NCI-H2196 (cell line): ENCODE data around the gene IL4R.
A peak's percentile ranks its signal among the peaks of the same experiment; 100 is the strongest.

Experiments
- DNase-seq: peaks from one replicate; lab custom pipeline; 2025; ENCODE audit not compliant: unreplicated experiment; lab: John Stamatoyannopoulos, UW

IL4R gene

DNA sequence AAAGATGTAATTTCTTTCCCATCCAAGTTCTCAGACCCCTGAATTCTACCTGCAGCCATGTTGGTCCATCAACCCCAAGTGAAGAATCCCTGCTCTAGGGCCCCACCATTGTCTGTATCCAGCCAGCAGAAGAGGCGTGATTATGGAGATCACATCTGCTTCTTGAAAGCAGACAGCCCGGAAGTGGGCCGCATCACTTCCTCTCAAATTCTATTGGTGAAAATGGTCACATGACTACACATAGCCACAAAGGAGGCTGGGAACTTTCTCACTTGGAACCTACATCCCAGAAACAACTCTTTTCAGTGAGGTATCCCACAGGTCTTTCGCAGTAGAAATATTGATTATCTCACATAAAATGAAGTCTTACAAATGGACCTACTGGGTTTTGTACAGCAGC lies 40.1 kb downstream of the IL4R start:
- DNase-seq, result no peak

- DNase-seq, result no peak
Observed at GRCh38 chr16:27355610-27356009, 41.8 kb downstream of the IL4R start.

DNA sequence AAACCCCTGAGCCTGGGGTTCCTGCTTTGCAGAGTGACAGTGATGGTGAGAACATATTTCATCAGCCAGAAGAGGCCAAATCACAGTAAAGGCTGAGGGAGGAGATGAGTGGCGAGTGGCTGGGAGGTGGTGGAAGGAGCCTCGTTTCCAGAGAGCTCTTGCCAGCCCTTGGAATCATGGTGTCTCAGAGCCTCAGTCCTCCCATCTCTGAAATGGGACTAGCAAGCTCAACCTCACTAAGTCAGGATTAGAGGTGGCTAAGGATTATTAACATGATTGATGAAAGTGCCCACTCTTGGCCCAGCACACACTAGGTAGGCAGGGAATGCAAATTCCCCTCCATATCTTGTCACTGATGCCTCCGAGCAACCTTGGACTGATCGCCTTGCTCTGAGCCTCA lies 43.0 kb downstream of the IL4R start:
- DNase-seq, result no peak

- DNase-seq, result no peak
Observed at GRCh38 chr16:27359051-27359450, 45.3 kb downstream of the IL4R start.

DNA sequence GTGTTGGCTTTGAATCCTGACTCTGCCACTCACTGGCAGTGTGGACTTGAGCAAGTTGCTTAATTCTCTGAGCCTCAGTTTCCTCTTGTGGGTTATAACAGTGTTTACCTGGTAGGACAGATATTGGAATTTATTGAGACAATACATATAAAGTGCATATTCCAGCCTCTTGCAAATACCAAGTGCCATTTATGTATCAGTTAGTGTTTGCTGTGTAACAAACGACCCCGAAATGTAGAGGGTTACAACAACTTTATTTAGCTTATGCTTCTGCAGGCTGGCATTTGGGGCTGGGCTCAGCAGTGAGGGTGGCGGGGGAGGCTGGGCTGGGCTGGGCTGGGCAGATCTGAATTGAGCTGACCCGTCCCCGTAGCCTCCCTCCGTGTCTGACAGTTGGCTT lies 45.8 kb downstream of the IL4R start:
- no peak for DNase-seq

- no peak for DNase-seq
Observed at GRCh38 chr16:27361987-27362386, 48.2 kb downstream of the IL4R start.

- DNase-seq, result no peak
Observed at GRCh38 chr16:27362570-27363245, 48.9 kb downstream of the IL4R start.

GRCh38 chr16:27363246-27363632 lies 49.5 kb downstream of the IL4R start:
- DNase-seq, result no peak

GRCh38 chr16:27363797-27364196 lies 50.0 kb downstream of the IL4R start:
- peak; percentile 79 for DNase-seq

- DNase-seq, result peak; percentile 21
Observed at GRCh38 chr16:27364493-27365141, 50.8 kb downstream of the IL4R start.

- no peak for DNase-seq
Observed at GRCh38 chr16:27365142-27366089, 51.6 kb downstream of the IL4R start.

DNA sequence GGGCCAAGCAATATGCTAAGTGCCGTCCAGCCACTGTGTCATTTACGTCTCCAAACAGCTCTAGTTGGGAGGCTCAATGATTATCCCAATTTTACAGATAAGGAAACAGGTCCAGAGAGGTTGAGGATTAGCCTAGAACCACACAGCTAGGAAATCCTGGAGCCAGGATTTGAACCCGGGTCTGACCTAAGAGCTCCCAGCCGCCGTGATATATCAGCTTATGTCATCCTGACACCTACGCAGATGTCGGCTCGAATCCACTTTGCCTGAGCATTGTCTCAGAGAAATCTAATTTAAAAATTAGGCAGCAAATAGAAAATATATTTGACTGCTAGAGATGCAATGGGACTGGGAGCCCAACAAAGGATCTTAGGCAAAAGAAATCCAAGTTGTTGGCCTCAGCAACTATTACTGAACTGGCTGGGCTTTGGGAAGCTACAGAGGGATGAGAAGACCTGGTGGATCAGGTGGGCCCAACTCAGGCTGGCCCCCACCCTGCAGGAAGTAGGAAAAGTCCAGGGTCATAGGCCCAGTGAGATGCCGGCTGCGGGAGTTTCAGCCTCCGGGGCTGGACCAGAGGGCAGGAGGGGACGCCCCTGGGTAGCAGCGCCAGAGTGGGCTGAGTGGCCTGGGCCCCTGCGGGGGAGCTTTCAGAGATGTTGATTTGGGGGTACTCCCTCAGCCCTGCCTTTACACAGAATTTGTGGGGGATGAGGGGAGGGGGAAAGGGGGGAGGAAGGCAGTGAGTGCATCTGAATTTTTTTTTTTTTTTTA lies 53.1 kb downstream of the IL4R start:
- DNase-seq, result no peak

DNA sequence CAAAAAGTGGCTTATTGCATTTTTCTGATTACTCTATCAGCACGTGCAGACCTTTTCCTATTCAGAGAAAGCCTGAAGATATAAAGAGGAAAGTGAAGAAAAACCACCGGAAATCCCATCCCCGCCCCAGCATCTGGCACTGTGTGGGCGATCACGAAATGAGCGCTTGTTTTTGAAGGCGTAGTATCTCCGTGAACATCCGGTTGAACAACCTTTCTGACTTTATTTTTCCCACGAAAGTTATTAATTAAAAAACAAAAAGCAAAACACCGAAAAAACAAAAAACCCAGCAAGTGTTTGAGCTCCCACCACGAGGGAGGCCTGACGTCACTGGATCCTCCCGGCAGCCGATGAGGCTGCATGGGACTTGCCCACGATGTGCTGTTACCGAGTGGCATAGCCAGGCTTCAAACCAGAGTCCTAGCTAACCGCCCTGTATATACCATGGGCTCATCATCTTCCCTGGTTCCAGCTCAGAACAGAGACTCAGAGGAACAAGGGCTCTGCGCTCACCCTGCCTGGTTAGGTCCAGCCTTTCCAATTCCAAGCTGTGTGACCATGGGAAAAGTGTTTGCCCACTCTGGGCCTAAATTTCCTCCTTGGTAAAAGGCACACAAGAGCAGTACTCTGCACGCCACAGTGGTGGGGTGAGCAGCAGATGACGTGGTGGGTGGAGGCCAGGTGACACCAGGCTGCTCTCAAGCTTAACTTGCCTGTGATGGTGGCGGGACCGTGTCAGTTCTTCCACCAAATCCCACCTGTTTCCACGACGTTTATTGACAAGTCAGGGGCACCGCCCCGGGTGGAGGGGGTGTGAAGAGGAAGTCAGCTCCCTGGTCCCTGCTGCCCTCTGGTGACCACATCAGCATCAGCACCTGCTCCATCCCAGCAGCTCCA lies 53.9 kb downstream of the IL4R start:
- peak; percentile 26 for DNase-seq

DNA sequence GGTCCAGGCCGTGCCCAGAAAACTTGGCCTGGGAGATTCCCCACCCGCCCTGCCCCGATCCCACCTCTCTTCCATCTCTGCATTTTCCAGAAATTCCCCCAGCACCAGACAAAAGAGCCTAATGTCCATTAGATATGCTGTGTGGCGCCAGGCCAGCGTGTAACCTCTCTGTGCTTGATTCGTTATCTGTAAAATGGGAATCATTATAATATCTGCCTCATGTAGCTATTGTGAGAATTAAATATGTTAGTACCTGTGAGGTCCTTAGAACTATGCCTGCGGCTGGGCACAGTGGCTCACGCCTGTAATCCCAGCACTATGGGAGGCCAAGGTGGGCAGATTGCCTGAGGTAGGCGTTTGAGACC lies 54.6 kb downstream of the IL4R start:
- DNase-seq, result no peak

- DNase-seq, result no peak
Observed at GRCh38 chr16:27369806-27370205, 56.0 kb downstream of the IL4R start.

- no peak for DNase-seq
Observed at GRCh38 chr16:27370318-27370717, 56.5 kb downstream of the IL4R start.

DNA sequence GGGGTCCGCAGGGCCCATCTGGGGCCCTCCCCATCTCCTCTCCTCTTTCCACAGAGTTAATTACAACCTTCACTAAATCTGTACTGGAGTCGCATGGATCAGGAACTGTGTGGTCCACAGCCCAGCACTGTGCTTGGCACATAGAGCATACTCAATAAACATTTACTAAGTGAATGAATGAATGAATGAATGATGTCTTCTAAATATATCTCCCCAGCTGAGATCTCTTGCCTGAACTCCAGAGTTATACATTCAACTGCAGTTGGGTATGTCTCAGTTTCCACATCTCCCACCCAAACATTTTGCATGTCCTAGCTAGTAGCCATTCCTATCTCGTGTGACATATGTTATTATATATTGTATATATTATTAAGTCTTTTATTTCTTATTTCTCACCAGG lies 59.5 kb downstream of the IL4R start:
- no peak for DNase-seq

DNA sequence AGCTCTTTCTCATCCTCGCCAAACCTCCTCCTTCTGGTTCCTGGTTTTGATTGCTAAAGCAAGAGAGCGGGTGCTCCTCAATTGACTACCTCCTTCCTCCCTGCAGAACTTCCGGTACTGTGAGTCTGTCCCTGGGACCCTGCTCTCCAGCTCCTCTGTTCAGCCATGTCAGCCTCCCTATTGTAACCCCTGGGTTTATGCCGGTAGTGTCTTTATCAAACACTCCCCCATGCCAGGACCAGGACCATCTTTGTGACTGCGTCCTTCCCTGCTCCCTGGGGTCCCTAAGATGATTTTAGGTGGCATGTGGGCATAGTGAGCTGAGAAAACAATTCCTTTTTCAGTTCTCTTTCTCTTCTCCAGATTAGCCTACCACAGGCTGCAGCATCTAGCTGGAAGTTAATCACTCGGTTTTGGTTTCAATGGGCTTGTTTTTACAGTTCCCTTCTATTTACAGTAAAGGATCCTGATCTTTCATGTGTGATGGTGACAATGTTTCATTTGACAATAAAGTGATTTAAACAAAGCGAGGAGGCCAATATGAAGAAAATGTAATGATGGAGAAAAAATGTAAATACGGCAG lies 60.5 kb downstream of the IL4R start:
- no peak for DNase-seq

- peak; percentile 38 for DNase-seq
Observed at GRCh38 chr16:27374804-27375425, 61.1 kb downstream of the IL4R start.
